GM23338 (cell line): ENCODE measurements around the gene OR6K3. TPM values are rescaled to one million over a fixed set of nuclear protein-coding genes. Genes with fewer than 3 reads are reported as not detected.

Experiments
- ATAC-seq: fragments of 200-7000 bp; cut with Tn5 transposase; 3 replicates; pipeline ENCODE4 v1.9.1; 2020
- DNase-seq: peaks from one replicate; pipeline ENCODE4 v3.0.0-alpha.2; 2015; ENCODE audit warnings: low spot score
- H2AFZ ChIP-seq: fragments of 200-600 bp; sonication (generic); 2 replicates; pipeline ENCODE4 v1.8.0; 2016; ENCODE audit warnings: antibody characterized with exemption, mild to moderate bottlenecking, moderate library complexity
- H3F3A ChIP-seq: fragments of 200-600 bp; sonication (generic); replicated peaks from 2 replicates; pipeline ENCODE4 v1.8.0; 2017; ENCODE audit warnings: antibody characterized with exemption, mixed run types, low read depth
- H3K27ac ChIP-seq: fragments of 200-600 bp; sonication (generic); 2 replicates; pipeline ENCODE4 v1.6.1; 2016; ENCODE audit warnings: low read depth
- H3K27me3 ChIP-seq: fragments of 200-600 bp; sonication (generic); 2 replicates; pipeline ENCODE4 v1.8.0; 2016; ENCODE audit warnings: mild to moderate bottlenecking, mixed run types, moderate library complexity; ENCODE audit not compliant: insufficient read depth
- H3K36me3 ChIP-seq: fragments of 200-600 bp; sonication (generic); 2 replicates; pipeline ENCODE4 v1.8.0; 2016; ENCODE audit warnings: mild to moderate bottlenecking; ENCODE audit not compliant: insufficient read depth
- H3K4me1 ChIP-seq: fragments of 200-600 bp; sonication (generic); 2 replicates; pipeline ENCODE4 v1.8.0; 2016; ENCODE audit warnings: mild to moderate bottlenecking, moderate library complexity; ENCODE audit not compliant: insufficient read depth
- H3K4me2 ChIP-seq: fragments of 200-600 bp; sonication (generic); 2 replicates; pipeline ENCODE4 v1.7.1; 2017; ENCODE audit warnings: mixed run types
- H3K4me3 ChIP-seq: fragments of 200-600 bp; sonication (generic); 2 replicates; pipeline ENCODE4 v1.6.1; 2016; ENCODE audit warnings: mixed run types
- H3K79me2 ChIP-seq: fragments of 200-600 bp; sonication (generic); replicated peaks from 2 replicates; pipeline ENCODE4 v1.8.0; 2017; ENCODE audit warnings: mild to moderate bottlenecking; ENCODE audit not compliant: insufficient read depth
- H3K9me2 ChIP-seq: fragments of 200-600 bp; sonication (generic); 2 replicates; pipeline ENCODE4 v1.8.0; 2017; ENCODE audit not compliant: insufficient read depth
- H4K20me1 ChIP-seq: fragments of 200-600 bp; sonication (generic); replicated peaks from 2 replicates; pipeline ENCODE4 v1.8.0; 2017; ENCODE audit warnings: mild to moderate bottlenecking; ENCODE audit not compliant: insufficient read depth
- H3K27ac Mint-ChIP-seq: 2 replicates; pipeline ENCODE4 v1.8.0; 2020; ENCODE audit warnings: inconsistent platforms, mild to moderate bottlenecking, moderate library complexity, mixed read lengths
- H3K27me3 Mint-ChIP-seq: 3 replicates; pipeline ENCODE4 v1.8.0; 2022; ENCODE audit warnings: low read depth, mild to moderate bottlenecking, moderate library complexity, mixed read lengths, inconsistent platforms; ENCODE audit not compliant: insufficient read depth, poor library complexity
- H3K36me3 Mint-ChIP-seq: 3 replicates; pipeline ENCODE4 v1.8.0; 2021; ENCODE audit warnings: low read depth, mild to moderate bottlenecking, inconsistent platforms, moderate library complexity, mixed read lengths
- H3K4me1 Mint-ChIP-seq: 3 replicates; pipeline ENCODE4 v1.8.0; 2020; ENCODE audit warnings: mild to moderate bottlenecking, inconsistent platforms, mixed read lengths
- H3K4me3 Mint-ChIP-seq: 3 replicates; pipeline ENCODE4 v1.8.0; 2021; ENCODE audit warnings: moderate library complexity, mild to moderate bottlenecking, inconsistent platforms, mixed read lengths
- H3K9me3 Mint-ChIP-seq: 3 replicates; pipeline ENCODE4 v1.8.0; 2020; ENCODE audit warnings: moderate library complexity, mild to moderate bottlenecking, inconsistent platforms, mixed read lengths
- CREB1 ChIP-seq: fragments of 250-450 bp; sonication (Bioruptor Pico); IDR thresholded peaks from 2 replicates; pipeline ENCODE4 v1.5.0; 2020; ENCODE audit warnings: low read depth, mild to moderate bottlenecking, moderate library complexity
- ETS1 ChIP-seq: IDR thresholded peaks from 2 replicates; pipeline ENCODE4 v1.6.1; 2016; ENCODE audit warnings: antibody characterized with exemption
- EZH2 ChIP-seq: fragments of 200-600 bp; sonication (generic); IDR thresholded peaks from one replicate; pipeline ENCODE4 v1.8.0; 2017; ENCODE audit warnings: antibody characterized with exemption, mild to moderate bottlenecking, low read depth; ENCODE audit not compliant: unreplicated experiment
- EZH2phosphoT487 ChIP-seq: fragments of 200-600 bp; sonication (generic); IDR thresholded peaks from one replicate; pipeline ENCODE4 v1.8.1; 2018; ENCODE audit warnings: antibody characterized with exemption; ENCODE audit not compliant: unreplicated experiment
- JUNB ChIP-seq: IDR thresholded peaks from one replicate; pipeline ENCODE4 v1.6.1; 2016; ENCODE audit warnings: antibody characterized with exemption; ENCODE audit not compliant: unreplicated experiment
- NANOG ChIP-seq: IDR thresholded peaks from 2 replicates; pipeline ENCODE4 v1.6.1; 2016; ENCODE audit warnings: antibody characterized with exemption, borderline replicate concordance
- POLR2AphosphoS5 ChIP-seq: IDR thresholded peaks from 2 replicates; pipeline ENCODE4 v1.6.1; 2016; ENCODE audit warnings: antibody characterized with exemption, low read depth
- STAT1 ChIP-seq: IDR thresholded peaks from one replicate; pipeline ENCODE4 v1.6.1; 2016; ENCODE audit warnings: antibody characterized with exemption; ENCODE audit not compliant: unreplicated experiment
- ZNF114 ChIP-seq: fragments of 250-450 bp; sonication (Bioruptor Pico); IDR thresholded peaks from 2 replicates; pipeline ENCODE4 v1.5.0; 2020; ENCODE audit warnings: mild to moderate bottlenecking, moderate library complexity
- ZNF462 ChIP-seq: fragments of 250-450 bp; sonication (Bioruptor Pico); IDR thresholded peaks from 2 replicates; pipeline ENCODE4 v1.5.0; 2020; ENCODE audit warnings: mild to moderate bottlenecking, moderate library complexity
- polyA plus RNA-seq: library from polyadenylated mRNA; unstranded; fragments of >200 nt; fragmentation: Nextera tagmentation; extraction: Ambion mirVana; gene quantifications from 2 replicates; pipeline ENCODE4 v1.2.1, GENCODE V29; 2016
- total RNA-seq: library from RNA; depleted of rRNA; stranded (reverse); fragments of >200 nt; shearing (Covaris generic); gene quantifications from 2 replicates; pipeline ENCODE4 v1.2.3, GENCODE V29; 2014
- TF ChIP-seq, protein P1 (sequence below), 2 experiments: fragments of 200-600 bp in 1 of 2; sonication (generic) in 1 of 2; conservative IDR thresholded peaks; 2 replicates each; pipeline versions ENCODE4 v1.5.1 to v1.6.1; 2016 to 2017; ENCODE audit warnings: antibody characterized with exemption in 2 of 2, low read depth in 2 of 2, mild to moderate bottlenecking in 2 of 2, moderate library complexity in 1 of 2
- TF ChIP-seq, protein P2 (sequence below): IDR thresholded peaks from one replicate; pipeline ENCODE4 v1.6.1; 2018; ENCODE audit warnings: antibody characterized with exemption; ENCODE audit not compliant: unreplicated experiment

OR6K3 gene
- total and polyA plus RNA-seq, 2 experiments from 2014 or later, result not detected

DNA sequence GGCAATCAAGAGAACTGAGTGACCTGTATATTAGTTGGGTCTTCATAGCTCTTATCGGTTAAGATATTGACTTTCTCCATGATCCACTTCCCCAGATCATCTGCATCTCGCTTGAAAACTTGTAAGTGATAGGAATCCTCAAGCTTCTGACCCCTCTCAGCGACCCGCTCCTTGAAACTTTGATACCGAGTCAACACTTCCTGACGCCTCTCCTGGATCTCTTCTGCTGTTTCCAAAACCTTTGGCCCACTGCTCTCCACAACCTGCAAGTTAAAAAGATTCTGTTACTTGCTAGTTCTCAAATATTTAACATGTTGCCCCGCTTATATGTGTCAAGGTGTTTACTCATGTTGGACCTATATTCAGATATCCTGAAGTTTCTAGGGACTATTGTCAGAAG lies 35.4 kb downstream of the OR6K3 start:
- Mint-ChIP-seq H3K27ac (no peak overlapping the region), H3K9me3 (no peaks in the 10 kb centered on the region), H3K4me1 (no peaks in the 10 kb centered on the region), H3K36me3 (no peaks in the 10 kb centered on the region), H3K27me3 (no peaks in the 10 kb centered on the region), H3K4me3 (no peak overlapping the region)
- DNase-seq, result no peak
- Histone ChIP-seq H2AFZ (no peak overlapping the region), H3F3A (no peaks in the 10 kb centered on the region), H3K27ac (no peak overlapping the region), H3K27me3 (no peaks in the 10 kb centered on the region), H3K79me2 (no peaks in the 10 kb centered on the region), H3K4me3 (no peak overlapping the region), H3K36me3 (no peaks in the 10 kb centered on the region), H3K9me2 (no peaks in the 10 kb centered on the region), H3K4me2 (no peak overlapping the region), H4K20me1 (no peaks in the 10 kb centered on the region), H3K4me1 (no peaks in the 10 kb centered on the region)
- TF ChIP-seq NANOG (no peak), POLR2AphosphoS5 (no peak), CREB1 (CRISPR knock-in tag) (no peak), STAT1 (no peak), ETS1 (no peak), ZNF114 (CRISPR knock-in tag) (no peak), EZH2phosphoT487 (no peak), JUNB (no peak), EZH2 (no peak), ZNF462 (CRISPR knock-in tag) (no peak)
- TF ChIP-seq, protein P1, sequence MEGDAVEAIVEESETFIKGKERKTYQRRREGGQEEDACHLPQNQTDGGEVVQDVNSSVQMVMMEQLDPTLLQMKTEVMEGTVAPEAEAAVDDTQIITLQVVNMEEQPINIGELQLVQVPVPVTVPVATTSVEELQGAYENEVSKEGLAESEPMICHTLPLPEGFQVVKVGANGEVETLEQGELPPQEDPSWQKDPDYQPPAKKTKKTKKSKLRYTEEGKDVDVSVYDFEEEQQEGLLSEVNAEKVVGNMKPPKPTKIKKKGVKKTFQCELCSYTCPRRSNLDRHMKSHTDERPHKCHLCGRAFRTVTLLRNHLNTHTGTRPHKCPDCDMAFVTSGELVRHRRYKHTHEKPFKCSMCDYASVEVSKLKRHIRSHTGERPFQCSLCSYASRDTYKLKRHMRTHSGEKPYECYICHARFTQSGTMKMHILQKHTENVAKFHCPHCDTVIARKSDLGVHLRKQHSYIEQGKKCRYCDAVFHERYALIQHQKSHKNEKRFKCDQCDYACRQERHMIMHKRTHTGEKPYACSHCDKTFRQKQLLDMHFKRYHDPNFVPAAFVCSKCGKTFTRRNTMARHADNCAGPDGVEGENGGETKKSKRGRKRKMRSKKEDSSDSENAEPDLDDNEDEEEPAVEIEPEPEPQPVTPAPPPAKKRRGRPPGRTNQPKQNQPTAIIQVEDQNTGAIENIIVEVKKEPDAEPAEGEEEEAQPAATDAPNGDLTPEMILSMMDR (conservative IDR thresholded peaks at IDR 0.05; ENCODE audit: low read depth in 2 of 2), result no peak
- TF ChIP-seq, protein P2, sequence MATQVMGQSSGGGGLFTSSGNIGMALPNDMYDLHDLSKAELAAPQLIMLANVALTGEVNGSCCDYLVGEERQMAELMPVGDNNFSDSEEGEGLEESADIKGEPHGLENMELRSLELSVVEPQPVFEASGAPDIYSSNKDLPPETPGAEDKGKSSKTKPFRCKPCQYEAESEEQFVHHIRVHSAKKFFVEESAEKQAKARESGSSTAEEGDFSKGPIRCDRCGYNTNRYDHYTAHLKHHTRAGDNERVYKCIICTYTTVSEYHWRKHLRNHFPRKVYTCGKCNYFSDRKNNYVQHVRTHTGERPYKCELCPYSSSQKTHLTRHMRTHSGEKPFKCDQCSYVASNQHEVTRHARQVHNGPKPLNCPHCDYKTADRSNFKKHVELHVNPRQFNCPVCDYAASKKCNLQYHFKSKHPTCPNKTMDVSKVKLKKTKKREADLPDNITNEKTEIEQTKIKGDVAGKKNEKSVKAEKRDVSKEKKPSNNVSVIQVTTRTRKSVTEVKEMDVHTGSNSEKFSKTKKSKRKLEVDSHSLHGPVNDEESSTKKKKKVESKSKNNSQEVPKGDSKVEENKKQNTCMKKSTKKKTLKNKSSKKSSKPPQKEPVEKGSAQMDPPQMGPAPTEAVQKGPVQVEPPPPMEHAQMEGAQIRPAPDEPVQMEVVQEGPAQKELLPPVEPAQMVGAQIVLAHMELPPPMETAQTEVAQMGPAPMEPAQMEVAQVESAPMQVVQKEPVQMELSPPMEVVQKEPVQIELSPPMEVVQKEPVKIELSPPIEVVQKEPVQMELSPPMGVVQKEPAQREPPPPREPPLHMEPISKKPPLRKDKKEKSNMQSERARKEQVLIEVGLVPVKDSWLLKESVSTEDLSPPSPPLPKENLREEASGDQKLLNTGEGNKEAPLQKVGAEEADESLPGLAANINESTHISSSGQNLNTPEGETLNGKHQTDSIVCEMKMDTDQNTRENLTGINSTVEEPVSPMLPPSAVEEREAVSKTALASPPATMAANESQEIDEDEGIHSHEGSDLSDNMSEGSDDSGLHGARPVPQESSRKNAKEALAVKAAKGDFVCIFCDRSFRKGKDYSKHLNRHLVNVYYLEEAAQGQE, result no peak
- no peak for ATAC-seq
